Measurements from ENCODE around the gene TNFRSF18.

Gene TNFRSF18

DNA sequence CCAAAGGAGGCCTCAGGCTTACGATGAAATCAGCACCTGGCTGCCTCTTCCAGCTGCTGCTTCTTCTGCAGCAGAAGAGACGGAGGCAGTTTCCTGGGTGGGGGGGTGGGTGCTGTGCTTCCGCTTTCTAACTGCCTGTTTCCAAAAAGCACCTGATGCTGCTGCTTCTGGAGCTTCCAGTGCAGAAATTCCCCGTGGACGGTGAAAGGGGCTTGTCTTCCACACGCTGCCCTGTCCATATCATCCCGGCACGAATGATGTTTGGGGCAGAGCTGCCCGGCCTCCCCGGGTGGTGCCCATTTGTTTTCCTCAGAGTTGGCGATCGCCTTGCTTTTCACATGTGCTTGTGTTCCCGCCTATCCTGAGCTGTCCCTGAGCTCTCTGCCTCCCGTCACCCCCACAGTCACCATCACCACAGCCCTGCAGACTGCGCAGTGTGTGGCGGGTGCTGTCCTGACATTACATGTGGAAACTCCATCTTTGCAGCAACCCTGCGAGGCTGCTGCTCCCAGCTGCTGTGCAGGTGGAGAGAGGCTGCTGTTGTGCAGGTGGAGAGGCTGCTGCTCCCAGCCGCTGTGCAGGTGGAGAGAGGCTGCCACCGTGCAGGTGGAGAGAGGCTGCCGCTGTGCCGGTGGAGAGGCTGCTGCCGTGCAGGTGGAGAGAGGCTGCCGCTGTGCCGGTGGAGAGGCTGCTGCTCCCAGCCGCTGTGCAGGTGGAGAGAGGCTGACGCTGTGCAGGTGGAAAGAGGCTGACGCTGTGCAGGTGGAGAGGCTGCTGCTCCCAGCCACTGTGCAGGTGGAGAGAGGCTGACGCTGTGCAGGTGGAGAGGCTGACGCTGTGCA is 30.9 kb downstream of the TNFRSF18 start:
- no peak for DNase-seq

DNA sequence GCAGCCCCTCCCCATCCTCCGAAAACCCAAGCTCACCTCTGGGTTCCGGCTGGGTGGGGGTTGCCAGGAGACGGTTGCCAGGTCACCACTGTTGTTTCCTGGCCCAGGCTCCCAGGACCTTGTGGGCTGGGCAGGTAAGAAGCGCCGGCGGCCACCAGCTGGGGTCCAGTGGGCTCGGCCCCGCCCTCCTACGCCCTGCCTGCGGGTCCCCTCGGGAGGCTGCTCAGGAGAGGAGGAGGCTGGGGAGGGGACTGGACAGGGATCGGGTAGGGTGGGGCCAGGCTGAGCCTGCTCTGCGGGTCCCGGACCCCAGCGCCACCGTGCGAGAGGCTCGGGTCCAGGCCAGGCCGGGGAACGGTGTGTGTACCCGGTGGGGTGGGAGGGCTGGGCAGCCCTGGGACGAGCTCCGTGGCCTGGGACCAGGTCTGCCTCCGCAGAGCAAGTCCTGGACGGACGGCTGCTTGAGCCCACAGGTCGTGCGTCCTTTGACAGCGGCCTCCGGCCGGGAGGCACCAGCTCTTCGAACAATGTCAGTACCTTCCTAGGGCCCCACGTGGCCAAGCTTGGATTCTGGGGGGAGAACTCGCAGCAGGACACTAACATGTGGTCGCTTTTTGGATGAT is 32.5 kb downstream of the TNFRSF18 start, which contains the start of gene TTLL10:
Gene TTLL10, plus strand, starts transcription at position 88 of the 623 bp plus-strand sequence. CDS start 5,336 bp downstream, outside the sequence.
- DNase-seq = peak; percentile 77

DNA sequence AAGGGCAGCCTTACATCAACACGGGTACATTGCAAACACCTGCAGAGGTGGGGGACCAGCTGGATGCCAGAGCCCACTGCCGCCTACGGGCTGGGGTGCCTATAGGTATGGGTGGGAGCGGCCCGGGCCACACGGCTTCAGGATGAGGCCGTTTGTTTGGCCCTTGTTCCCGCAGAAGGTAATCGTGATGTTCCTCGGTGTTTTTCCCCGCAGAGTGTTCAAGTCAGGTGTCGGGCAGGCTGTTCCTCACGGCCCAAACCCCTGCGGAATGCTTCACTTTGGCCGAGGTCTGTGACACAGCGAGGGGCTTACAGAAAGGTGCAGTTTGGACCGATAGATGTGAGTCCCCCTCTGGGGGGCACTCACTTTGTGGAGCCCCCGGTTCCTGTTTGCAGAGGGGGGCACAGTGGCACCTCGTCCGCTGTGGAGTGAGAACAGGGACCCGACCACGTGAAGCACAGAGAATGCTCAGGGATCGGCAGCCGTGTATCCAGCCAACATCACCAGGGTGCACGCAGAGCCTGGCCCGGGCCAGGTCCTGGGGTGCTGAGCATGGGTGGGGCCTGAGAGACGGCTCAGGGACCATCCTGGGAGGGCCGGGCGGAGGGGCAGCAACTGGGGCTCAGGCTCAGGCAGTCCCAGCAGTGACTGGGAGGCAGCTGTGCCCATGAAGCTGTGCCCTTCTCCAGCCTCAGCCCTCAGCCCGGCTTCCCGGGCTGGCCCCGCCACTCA is 33.2 kb downstream of the TNFRSF18 start:
- DNase-seq = no peak

DNA sequence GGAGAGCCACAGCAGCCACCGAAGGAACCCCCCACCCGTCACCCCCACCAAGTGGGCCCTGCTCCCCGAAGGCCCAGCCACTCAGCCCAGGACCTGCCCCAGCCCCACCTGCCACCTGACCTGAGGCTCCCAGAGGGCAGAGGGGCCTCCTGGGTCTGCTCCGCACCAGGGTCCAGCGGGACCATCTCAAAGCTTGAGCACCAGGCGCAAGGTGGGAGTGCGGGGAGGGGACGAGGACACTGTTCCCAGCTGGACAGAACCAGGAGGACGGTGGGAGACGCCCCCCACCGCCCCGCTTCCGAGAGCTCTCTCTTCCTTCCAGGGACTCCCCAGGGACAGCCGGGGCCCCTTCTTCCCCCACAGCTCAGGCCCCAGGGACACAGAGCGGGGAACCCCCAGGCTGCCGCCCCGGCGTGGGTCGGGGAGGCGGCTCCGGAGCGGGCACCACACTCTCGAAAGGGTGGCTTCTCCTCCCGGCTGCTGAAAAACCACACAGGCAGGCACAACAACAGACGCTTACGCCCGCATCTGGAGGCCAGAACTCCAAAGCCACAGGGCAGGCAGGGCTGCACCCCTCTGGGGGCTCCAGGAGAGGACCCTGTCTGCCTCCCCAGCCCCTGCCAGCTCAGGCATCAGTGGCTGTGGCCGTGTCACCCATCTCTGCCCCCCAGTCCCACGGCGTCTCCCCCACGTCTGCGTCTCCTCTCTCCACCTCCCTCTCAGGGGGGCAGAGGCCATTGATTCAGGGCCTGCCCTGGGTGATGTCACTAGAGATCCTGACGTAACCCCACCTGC is 34.6 kb downstream of the TNFRSF18 start:
- DNase-seq = peak; percentile 50

DNA sequence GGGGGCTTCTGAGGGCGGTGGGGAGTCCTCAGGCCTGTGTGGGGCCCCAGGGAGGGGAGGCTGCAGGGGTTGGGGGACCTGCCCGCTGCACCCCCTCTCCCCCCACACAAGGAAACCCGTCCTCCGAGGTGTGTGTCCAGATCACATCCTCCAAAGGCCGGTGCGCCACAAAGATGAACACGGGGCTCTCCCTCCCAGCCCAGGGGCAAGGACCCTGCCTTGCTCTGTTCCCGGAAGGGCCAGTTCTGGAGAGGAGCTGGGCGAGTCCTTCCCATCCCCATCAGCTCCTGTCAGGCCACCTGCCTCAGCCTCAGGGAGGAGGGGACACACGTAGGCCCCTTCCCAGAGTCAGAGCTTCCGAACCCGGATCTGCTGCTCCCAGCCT is 35.2 kb downstream of the TNFRSF18 start:
- DNase-seq = no peak

DNA sequence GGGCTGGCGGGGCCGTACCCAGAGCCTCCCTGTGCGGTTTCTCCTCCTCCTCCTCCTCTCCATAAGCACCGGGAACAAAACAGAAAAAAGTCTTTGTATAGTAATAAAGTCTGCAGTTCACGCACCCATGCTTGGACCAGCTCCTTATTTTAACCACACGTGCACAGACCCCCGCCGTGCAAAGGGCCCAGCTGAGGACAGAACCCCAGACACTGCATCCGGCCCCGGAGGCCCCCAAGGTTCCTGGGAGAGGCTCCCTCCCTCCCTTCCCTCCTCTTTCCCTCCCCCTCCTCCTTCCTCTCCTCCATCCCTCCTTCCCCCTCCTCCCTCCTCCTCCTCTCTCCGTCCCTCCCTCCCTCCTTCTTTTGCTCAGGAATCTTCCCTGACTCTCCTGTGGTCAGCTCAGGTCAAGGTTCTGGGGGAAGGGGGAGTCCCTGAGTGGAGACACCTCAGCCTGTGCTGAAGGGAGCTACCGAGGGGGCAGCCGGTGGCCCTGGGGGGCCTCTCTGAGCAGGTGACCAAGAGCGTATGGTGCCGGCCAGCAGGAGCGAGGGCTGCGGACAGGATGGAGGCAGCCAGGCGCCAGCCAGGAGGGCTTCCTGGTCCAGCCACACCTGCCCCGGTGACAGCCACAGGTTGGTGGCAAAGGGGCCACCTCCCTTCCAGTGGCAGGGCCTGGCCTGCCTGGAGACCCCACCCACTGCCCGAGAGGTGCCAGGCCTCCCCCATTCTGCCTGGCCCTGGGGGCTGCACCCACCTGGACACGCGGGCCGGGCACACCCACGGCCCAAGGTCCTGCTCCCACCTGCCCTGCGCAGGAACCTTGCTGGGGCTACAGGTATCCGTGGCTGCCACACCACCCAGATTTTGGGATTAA is 35.9 kb downstream of the TNFRSF18 start:
- no peak for DNase-seq

DNA sequence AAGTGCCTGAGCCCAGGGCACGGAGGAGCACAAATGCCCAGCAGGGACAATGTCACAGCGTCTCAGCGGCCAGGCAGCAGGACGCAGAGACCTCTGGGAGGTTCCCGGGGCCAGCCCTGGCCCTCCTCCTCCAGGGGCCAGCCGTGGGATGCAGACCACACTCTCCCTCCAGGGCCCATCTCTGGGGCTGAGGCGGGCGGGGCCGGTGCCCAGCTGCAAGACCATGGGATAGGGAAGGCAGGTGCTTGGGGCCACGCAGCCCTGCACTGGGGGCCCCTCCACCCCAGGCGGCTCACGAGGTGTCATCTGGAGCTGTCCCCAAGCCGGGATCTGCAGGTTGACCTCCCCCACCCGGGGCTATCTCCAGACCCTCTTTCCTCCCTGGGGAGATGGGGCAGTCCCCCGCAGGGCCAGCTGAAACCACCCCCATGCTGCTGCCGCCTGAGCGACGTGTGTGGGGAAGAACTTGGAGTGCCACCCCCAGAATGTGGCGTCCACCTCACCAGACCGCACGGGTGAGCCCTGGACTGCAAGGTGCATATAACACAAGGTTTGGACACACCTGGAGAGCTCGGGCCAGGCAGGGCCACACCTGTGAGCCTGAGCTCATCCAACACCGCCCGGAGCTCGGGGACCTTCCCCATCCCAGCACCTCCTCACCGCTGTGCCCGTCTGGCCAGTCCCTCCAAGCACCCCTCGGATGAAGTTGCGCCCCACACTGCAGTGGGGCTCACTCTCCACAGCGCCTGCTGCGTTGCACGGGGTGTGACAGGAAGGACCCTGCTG is 36.8 kb downstream of the TNFRSF18 start:
- DNase-seq = no peak

DNA sequence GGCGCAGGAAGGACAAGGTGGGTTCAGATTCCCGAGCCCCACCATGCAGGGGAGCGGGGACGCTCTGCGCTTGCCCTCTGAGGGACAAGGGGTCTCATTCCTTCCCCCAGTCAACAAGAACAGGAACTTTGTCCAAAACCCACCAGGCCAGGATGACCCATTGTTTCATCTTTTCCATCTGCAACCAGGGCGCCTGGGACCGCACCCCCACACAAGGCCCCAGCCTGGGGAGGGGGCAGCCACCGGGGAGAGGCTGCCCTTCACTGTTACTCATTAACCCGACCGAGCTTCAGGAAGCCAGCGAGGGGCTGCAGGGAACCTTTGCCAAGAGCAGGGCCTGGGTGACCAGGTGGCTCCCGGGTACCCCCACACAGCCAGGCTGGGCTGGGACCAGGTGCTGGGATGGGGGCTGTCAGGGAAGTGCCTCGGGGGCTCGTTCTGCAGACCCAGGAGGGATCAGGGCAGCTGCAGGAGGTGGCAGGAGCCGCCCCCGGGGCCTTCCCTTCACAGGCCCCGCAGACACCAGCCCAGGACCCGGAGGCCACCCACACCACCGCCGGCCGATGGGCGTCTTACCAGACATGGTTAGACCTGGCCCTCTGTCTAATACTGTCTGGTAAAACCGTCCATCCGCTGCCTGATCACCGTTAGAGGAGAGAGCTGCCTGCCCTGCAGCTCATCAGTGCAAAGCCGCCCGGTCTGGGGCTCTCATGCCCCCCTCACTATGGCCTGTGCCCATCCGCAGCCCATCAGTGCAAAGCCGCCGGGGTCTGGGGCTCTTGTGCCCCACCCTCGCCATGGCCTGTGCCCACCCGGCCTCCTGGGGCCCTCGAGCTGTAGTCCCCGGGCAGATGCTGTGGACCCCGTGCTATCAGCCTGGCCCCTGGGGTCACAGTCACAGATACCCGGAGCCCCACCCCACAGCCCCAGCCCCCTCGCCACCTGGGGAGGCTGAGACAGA is 37.7 kb downstream of the TNFRSF18 start:
- no peak for DNase-seq

DNA sequence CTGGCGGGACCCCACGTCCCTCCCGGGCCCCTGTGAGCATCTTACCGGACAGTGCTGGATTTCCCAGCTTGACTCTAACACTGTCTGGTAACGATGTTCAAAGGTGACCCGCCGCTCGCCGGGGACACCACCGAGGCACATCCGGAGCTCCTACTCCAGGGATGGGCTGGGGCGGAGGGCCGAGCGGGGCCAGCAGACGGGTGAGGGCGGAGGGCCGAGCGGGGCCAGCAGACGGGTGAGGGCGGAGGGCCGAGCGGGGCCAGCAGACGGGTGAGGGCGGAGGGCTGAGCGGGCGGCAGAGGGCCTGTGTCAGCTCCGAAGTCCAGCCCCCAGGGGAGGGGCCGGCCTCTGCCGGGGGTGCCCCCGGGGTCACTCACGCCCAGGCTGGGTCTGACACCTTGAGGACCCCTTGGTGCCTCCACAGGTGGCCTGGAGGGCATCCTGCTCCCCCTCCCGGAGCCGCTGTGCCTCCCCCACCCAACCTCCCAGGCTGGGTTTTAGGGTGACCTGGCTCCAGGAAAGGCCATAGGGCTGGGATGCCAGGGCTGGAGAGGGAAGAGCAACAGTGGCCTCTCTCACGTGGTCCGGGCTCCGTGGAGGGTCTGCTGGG is 38.4 kb downstream of the TNFRSF18 start:
- no peak for DNase-seq

DNA sequence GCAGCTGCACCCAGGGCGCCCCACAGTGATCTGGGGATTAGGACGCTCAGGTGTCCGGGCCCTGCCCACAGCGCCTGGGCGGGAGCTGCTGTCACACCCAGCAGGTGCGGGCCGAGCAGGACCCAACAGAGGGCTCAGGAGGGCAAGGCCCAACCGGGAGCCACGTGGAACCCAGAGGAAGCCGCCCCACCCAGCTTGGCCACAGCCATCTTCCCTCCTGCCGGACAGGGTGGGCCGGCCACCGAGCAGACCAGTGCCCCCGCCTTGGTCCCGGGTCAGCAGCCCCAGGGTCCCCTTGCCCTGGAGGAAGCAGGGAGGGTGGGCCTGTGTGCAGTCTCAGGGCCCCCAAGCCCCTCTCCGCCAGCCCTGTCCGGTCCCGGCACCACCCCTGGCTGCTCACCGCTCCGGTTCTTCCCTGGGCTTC is 39.0 kb downstream of the TNFRSF18 start:
- no peak for DNase-seq

DNA sequence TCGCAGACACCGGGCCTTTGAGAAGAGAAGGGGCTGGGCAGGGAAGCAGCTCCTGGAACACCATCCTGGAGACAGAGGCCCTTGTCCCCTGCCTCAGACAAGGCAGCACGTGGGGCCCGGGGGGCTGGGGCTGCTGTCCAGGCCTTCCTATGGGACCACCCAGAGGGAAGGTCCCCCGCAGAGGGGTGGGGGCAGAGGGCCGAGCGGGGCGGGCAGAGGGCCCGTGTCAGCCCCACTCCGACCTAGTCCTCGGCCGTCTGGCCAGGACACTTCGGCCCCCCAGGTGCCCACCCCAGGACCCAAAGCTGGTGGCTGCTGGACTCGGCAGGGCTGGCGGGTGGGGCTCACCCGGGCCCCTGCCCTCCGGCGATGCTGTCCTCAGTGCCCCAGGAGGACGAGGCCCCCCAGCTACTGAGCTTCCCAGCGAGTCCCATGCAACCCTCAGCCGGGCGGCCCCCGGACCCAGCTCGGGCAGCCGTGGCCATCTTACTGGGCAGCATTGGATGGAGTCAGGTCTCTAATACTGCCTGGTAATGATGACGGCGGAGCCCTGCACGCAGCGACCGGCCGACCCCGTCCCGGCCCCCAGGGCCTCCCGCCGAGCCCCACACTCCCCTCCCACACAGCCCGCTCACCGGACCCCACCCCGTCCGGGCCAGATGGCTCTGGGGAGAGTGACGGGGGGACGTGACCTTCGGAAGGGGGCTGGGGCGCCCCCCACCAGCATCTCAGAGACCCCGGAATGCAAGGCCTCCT is 39.6 kb downstream of the TNFRSF18 start:
- no peak for DNase-seq

DNA sequence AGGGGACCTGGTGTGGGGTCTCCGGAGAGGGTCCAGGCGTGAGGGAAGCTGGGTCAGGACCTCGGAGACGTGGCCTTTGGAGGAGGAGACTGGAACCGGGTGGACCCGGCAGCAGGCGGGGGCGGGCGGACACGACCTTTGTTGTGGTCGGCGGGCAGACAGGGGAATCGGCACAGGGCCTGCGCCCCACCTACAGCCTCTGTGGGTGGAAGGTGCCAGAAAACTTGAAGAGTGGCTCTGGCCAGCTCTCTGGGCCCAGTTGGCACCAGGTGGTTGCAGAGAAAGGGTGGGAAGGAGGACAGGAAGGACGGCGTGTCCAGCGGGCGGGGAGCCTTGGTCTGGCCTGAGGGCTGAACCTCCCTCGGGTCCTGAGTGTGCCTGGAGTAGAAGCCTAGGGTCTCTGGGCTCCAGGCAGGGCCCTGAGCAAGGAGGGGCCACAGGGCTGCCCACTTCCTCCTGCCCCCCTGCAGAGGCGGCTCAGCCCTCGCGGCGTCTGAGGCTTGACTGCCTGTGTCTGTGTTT is 40.4 kb downstream of the TNFRSF18 start:
- no peak for DNase-seq

DNA sequence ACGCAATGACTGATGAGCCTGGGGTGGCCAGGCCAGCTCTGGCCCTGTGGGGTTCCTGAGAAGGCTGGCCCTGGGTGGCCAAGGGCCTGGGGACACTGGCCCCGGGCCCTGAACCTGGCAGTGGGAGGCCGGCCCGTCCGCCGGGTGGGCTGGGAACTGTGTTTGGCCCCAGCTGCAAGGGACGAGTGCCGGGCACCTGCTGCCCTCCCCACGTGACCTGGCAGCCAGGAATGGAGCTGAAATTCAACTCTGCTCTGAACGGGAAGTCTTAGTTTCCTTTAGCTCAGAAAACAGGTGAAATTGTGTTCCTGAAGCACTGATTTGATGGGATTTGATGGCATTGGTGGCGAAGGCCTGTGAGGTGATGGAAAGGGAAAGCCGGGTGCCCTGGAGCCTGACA is 40.9 kb downstream of the TNFRSF18 start:
- DNase-seq = no peak

DNA sequence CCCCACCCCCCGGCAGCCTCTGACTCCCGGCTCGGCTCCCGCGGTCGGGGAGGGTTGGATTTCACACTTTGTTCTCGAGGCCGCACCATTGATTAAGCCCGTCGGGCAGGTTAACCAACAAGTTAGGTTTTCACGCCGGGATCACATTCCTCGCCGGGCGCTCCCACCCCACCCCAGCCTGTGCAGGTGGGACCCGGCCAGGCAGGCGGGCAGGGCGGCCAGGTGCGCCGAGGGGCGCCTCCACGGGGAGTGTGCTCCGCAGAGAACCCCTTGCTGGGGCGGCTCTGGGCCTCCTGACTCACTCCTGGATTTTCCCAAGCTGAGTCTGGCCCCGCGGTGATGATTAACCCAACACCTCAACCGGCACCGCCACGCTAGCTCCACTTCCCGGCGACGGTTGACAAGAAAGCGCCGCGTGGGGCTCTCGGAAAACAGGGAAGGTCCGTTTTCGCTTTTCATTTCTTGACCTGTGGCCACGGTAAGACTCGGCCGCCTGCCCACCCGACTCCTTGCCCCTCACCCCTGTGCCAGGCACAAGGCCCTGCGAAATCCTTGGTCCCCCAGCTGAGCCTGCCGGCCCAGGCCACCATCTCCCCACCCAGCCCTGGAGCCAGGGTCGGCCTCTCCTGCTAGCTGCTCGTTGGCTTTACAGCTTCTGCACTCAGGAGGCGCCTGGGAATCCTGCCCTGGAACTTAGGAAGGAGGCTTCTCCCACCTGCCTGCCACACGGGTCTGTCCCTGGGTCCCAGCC is 41.5 kb downstream of the TNFRSF18 start:
- no peak for DNase-seq

DNA sequence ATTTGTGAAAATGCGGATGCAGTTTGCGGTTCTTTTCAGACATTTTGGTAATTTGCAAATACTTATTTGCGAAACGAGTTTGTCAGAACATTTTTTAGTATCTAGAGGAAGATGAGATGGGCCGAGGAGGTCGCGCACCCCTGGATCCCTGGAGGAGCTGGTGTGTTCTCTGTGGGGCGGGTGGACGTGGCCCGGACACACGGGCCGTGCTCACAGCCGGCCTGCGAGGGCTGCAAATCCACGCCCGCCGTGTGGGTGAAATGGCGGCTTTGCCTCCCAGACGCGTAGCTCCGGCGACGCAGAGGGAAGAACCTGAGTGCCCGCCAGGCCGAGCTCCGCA is 42.1 kb downstream of the TNFRSF18 start:
- DNase-seq = no peak

DNA sequence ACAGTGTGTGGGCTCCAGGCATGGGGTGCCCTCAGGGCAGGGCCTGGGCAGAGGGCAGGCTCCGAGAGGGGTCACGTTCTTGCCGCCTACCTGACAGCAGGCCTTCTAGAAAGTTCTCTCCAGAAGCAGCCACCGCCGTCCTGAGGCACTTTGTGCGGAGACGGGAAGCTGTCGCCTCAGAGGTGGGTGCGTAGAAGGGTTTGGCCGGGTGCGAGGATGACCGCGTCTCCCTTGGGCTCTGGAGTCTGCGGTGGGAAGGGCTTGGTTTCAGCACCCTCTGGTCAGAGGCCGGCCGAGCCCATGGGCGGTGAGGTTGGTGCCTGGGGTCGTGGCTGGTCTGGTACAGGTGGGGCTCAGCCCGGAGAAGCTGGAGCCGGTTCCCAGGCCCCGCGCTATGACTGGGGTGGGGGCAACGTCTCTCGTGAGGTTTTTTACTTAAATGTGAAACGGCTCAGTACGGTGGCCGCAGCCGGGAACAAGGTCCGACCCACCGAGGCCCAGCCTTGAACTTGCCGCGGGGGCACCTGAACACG is 42.8 kb downstream of the TNFRSF18 start:
- DNase-seq = no peak
